Gastrocnemius medialis (tissue), 4 donors: ENCODE results near the gene CRISPLD2.

Source experiments
- CTCF ChIP-seq, 5 experiments: fragments of 450-650 bp in 3 of 5; fragments of 200-600 bp in 2 of 5; sonication (generic) in 2 of 5; IDR thresholded peaks in 4 of 5; conservative IDR thresholded peaks in 1 of 5; 1 replicate in 4 of 5; 2 replicates in 1 of 5; pipeline ENCODE4 v1.5.1; 2016 to 2019; ENCODE audit warnings: antibody characterized with exemption in 5 of 5, mild to moderate bottlenecking in 3 of 5, moderate library complexity in 3 of 5
- POLR2A ChIP-seq, 2 donors: fragments of 450-650 bp; IDR thresholded peaks; one replicate each; pipeline ENCODE4 v1.6.1; 2017; ENCODE audit warnings: antibody characterized with exemption in 2 of 2, mild to moderate bottlenecking in 2 of 2, moderate library complexity in 2 of 2

- no peak for TF ChIP-seq CTCF (IDR thresholded peaks at IDR 0.05 in 4 of 5, conservative IDR thresholded peaks at IDR 0.05 in 1 of 5)
- TF ChIP-seq POLR2A (IDR thresholded peaks at IDR 0.05), result no peak
Measured at GRCh38 chr16:84815462-84815861, 4.3 kb upstream of the CRISPLD2 start.
